Tibial artery (tissue), 4 donors: ENCODE measurements around the gene TDRD6.

ENCODE experiments used
- DNase-seq, 2 donors: peaks; one replicate each; pipeline ENCODE4 v3.0.0-alpha.2; 2019
- H3K27ac ChIP-seq, 2 donors: fragments of 200-600 bp; sonication (generic) in 1 of 2; 1 replicate in 1 of 2; 2 replicates in 1 of 2; pipeline ENCODE4 v1.5.1; 2018 to 2019; ENCODE audit warnings: mild to moderate bottlenecking in 1 of 2
- H3K27me3 ChIP-seq, 2 donors: fragments of 200-600 bp; sonication (generic) in 1 of 2; one replicate each; pipeline versions ENCODE4 v1.5.1 to v1.6.0; 2016 to 2019
- H3K36me3 ChIP-seq, 3 donors: fragments of 200-600 bp; sonication (generic) in 2 of 3; one replicate each; pipeline ENCODE4 v1.5.1; 2016 to 2019; ENCODE audit warnings: mild to moderate bottlenecking in 2 of 3
- H3K4me1 ChIP-seq, 4 donors: fragments of 200-600 bp; sonication (generic) in 2 of 4; 1 replicate in 3 of 4; 2 replicates in 1 of 4; pipeline ENCODE4 v1.5.1; 2016 to 2019
- H3K4me3 ChIP-seq, 2 donors: fragments of 200-600 bp; sonication (generic) in 1 of 2; 1 replicate in 1 of 2; 2 replicates in 1 of 2; pipeline ENCODE4 v1.5.1; 2018 to 2019; ENCODE audit warnings: mild to moderate bottlenecking in 2 of 2
- H3K9me3 ChIP-seq, 3 donors: fragments of 200-600 bp; sonication (generic) in 1 of 3; one replicate each; pipeline ENCODE4 v1.5.1; 2016 to 2019
- CTCF ChIP-seq, 2 experiments: fragments of 200-600 bp in 1 of 2; fragments of 450-650 bp in 1 of 2; IDR thresholded peaks; one replicate each; pipeline ENCODE4 v1.5.1; 2017 to 2019; ENCODE audit warnings: antibody characterized with exemption in 2 of 2, mild to moderate bottlenecking in 1 of 2, moderate library complexity in 1 of 2
- intact Hi-C: fragments of 100-400 bp; cut with DNase I; formaldehyde crosslinking; loops from one replicate; pipeline ENCODE4 v1.15.0; 2023; ENCODE audit warnings: low total_unique reads

Gene TDRD6

DNA sequence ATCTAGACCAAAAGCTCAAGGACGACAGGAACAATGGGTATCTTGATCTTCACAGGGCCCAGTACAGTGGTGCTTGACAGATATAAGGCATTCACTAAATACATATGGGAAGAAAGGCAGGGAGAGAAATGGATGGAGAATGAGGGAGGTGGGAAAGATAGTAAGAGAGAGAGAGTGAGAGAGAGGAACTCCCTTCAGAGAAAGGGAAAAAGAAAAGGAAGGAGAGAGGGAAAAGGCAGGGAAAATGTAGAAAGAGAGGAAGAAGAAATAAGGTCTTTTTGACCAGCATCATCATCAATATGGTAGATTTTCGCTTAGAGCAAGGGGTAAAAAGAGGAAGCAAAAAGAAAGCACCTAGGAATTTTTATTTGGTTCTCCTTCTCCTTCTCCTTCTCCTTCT is 58.3 kb downstream of the TDRD6 start:
- no peak for DNase-seq
- no peak for TF ChIP-seq CTCF (IDR thresholded peaks at IDR 0.05)
- intact Hi-C loops = no loop called here
- no peak overlapping the region for H3K4me3 ChIP-seq
- no peaks in the 10 kb centered on the region for H3K4me1 ChIP-seq
- no peaks in the 10 kb centered on the region for H3K9me3 ChIP-seq
- no peak overlapping the region for H3K27ac ChIP-seq
- no peaks in the 10 kb centered on the region for H3K27me3 ChIP-seq
- H3K36me3 ChIP-seq = no peaks in the 10 kb centered on the region

DNA sequence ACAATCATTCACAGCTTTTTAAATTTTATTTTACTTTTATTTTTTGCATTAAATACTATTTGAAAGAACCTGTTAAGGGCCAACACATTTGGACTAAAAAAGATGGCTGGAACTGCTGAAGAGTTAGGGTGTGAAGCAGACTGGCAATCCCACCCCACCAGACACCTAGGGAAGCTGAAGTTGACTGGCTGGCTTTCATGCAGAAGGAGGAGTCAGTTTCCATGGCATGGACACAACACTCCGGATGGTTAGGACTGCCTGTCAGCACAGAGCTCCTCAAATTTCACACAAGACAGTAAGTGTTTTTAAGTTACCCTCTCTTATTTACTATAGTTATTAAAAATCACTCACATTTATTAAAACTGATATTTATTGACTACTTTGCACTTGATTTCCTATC is 59.0 kb downstream of the TDRD6 start, which contains the start of gene ANKRD66:
Gene ANKRD66, plus strand, starts transcription at position 238 of the 400 bp plus-strand sequence. CDS start 5,016 bp downstream, outside the sequence.
- Histone ChIP-seq H3K4me1 (no peaks in the 10 kb centered on the region), H3K9me3 (no peaks in the 10 kb centered on the region), H3K36me3 (no peaks in the 10 kb centered on the region), H3K27me3 (no peaks in the 10 kb centered on the region), H3K27ac (no peak within 1 kb of the TSS), H3K4me3 (no peak within 1 kb of the TSS)
- no peak for DNase-seq
- intact Hi-C loops = no loop called here
- TF ChIP-seq CTCF (IDR thresholded peaks at IDR 0.05) = no peak

DNA sequence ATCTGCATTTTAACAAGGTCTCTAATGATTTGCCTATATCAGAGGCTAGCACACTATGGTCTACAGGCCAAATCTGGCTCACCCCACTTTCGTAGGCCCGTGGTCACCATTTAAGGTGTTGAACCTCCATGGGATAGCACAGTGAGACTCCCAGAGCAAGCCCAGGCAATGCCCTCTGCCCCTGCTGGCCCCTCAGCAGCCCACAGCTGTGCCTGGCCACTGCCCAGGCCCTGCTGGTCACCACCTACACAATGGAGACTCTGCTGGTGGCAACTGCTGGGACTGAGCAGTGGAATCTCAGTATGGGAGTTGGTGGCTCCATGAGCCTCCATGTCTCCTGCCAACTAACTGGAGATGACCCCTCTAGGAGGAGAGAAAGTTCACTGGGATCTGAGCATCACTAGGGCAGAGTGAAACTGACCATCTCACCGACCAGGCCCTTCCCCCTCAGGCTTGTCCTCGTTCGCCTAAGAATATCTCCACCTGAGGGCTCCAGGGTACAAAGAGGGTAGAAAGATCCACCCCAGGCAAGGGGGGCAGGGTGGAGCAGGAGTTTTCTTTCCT is 61.3 kb downstream of the TDRD6 start:
- Histone ChIP-seq H3K27ac (no peak overlapping the region), H3K4me1 (no peaks in the 10 kb centered on the region), H3K9me3 (no peaks in the 10 kb centered on the region), H3K27me3 (no peaks in the 10 kb centered on the region), H3K4me3 (no peak overlapping the region), H3K36me3 (no peaks in the 10 kb centered on the region)
- TF ChIP-seq CTCF (IDR thresholded peaks at IDR 0.05) = no peak
- intact Hi-C loops = no loop called here
- DNase-seq = no peak

GRCh38 chr6:46749731-46750130 is 62.0 kb downstream of the TDRD6 start:
- Histone ChIP-seq H3K4me3 (no peak overlapping the region), H3K9me3 (no peaks in the 10 kb centered on the region), H3K27ac (no peak overlapping the region), H3K36me3 (no peaks in the 10 kb centered on the region), H3K27me3 (no peaks in the 10 kb centered on the region), H3K4me1 (no peaks in the 10 kb centered on the region)
- intact Hi-C loops = no loop called here
- TF ChIP-seq CTCF (IDR thresholded peaks at IDR 0.05) = no peak
- no peak for DNase-seq

- Histone ChIP-seq H3K27me3 (no peaks in the 10 kb centered on the region), H3K4me1 (no peaks in the 10 kb centered on the region), H3K27ac (no peak overlapping the region), H3K4me3 (no peak overlapping the region), H3K36me3 (no peaks in the 10 kb centered on the region), H3K9me3 (no peaks in the 10 kb centered on the region)
- TF ChIP-seq CTCF (IDR thresholded peaks at IDR 0.05) = no peak
- DNase-seq = no peak
- intact Hi-C loops = no loop called here
Measured at GRCh38 chr6:46751658-46752057, 64.0 kb downstream of the TDRD6 start.
